Stimulated activated CD8-positive, alpha-beta memory T cell treated with anti-CD3 and anti-CD28 coated beads, Interleukin-15, amount 100 ng/mL, for 4 hours (primary cell): ENCODE data around the gene TCF7.
"Not testable (repeated sequence)": the region's sequence is repeated elsewhere in the genome, so short reads cannot be mapped to it uniquely, and the experiment has no call there.

Source experiments
- DNase-seq, 2 donors: peaks; one replicate each; pipeline ENCODE4 v3.0.0-alpha.2; 2020; ENCODE audit warnings: low read depth in 2 of 2

TCF7 gene

GRCh38 chr5:134145041-134145757 lies 30.7 kb downstream of the TCF7 start:
- no peak for DNase-seq

- DNase-seq = peak; percentile 50 to 65
These were observed 31.5 kb downstream of the TCF7 start for GRCh38 chr5:134145779-134146581.

DNA sequence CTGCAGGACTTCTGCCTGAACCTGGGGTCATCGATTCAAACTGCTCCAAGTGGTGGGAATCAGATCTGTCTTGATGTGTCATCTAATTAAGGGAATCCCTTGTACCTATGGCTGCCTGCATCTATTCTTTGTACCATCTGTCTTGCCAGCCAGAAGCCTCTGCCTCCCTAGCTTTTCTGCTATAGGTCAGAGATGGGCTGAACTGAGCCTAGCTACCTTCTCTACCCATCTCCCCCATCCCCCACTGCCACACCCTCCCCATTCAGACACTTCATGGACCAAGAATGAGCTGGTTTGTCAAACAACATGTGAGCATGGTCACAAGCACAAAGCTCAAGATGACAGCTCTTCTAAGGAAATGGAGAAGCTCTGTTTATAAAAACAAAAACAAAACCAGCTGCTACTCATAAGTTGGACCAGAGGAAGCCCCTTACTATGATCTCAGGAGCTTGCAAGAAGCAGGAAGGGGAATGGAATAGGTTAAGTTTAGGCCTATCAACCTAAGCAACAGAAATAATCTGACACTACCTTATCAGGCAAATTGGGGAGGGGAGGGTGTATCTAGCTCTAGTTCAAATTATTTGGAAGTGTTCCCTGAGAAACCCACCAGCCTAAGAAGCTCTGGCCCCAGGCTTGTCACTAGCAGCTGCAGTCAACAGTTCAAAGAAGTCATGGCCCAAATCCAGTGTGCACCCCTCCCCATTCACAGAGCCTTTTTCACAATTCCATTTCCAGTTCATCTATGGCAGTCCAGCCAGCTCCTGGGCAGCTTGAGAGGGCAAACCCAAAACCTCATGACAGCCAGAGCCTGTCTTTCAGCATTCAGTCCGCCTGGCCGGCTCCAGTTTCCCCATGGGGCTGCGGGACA lies 32.4 kb downstream of the TCF7 start:
- DNase-seq = no peak

DNA sequence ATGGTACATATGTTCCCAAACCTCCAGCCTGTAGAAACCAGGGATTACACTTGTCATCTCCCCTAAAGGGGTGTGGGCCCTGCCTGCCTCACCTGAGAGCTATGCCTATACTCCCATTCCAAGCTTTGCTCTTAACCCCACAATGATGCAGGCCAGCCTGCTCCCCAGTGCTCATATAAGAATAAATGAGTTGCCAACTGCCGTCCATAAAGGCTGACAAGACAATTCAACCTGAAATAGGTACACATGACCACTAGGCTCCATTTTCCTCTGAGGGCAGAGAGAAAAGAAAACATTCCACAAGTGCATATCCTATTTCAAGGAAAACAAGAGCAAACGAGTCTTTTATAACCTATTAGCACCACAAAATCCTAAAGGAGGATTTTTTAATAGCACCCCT lies 33.8 kb downstream of the TCF7 start:
- DNase-seq = no peak

DNA sequence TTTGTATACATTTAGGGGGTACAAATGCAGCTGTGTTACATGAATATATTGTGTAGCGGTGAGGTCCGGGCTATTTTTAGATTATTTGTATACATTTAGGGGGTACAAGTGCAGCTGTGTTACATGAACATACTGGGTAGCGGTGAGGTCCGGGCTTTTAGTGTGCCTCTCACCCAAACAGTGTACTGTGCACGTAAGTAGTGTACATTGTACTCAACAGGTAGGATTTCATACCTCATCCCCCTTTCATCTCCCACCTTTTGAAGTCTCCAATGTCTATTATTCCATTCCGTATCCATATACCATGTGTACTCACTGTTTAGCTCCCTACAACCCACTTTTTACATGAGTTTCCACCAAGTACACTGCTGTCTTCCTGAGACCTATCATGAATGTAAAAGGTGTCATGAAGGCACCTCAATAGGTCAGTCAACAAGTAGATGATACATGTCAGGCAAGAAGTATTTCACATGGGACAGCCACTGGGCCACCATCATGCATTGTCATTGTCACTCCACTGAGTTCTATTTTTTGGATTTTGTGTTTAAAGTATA lies 34.6 kb downstream of the TCF7 start:
- no peak for DNase-seq

GRCh38 chr5:134149571-134150303 lies 35.3 kb downstream of the TCF7 start:
- DNase-seq = no peak

DNA sequence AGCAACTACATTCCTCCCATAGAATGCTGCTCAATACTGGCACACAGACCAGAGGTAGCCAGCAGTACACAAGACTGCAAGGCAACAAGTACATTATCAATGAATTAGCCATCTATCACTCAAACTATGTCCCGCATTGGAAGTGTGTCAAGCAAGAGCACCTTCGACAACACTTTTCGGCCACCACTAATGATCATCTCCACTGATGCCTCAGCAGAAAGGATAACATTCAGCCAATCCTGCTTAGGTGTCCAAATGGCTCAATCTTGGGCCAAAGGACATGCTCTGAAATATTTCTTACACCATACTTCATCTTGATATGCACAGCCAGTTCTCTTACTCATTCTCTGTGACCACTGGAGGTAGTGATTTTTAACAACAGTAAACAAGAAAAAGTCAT lies 37.2 kb downstream of the TCF7 start:
- DNase-seq = no peak

GRCh38 chr5:134152173-134152832 lies 37.8 kb downstream of the TCF7 start:
- DNase-seq = not testable (repeated sequence)

GRCh38 chr5:134153241-134153640 lies 38.8 kb downstream of the TCF7 start:
- DNase-seq = no peak

DNA sequence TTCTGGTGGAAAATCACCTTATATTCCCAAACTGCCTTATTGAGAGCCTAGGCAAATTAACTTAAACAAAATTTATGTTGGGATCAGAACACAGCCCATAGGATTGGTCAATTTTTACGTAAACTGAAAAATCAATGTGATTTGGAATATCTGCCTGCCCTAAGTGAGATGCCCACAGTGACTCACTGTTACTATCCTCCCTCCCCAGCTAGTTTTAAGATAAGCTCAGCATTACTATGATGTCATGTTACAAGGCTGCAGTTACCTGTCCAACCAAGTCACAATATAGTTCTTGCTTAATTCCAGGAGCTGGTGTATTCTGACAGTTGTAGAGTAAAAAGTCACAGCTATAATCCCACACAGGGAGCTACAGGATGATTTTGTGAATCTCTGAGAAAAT lies 39.2 kb downstream of the TCF7 start:
- no peak for DNase-seq

- DNase-seq = no peak
These were observed 47.3 kb downstream of the TCF7 start for GRCh38 chr5:134161513-134162395.

DNA sequence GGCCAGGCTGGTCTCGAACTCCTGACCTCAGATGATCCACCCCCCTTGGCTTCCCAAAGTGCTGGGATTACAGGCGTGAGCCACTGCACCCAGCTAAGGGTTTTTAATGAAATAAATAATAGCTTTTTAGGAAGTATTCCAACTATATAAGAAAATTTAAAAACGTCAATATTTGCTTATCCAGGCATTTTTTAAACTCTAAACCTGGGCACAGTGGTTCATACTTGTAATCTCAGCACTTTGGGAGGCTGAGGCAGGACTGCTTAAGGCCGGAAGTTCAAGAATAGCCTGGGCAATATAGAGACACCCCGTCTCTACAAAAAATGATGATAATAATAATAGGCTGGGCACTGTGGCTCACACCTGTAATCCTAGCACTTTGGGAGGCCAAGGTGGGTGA lies 48.1 kb downstream of the TCF7 start:
- no peak for DNase-seq

- DNase-seq = no peak
These were observed 57.5 kb downstream of the TCF7 start for GRCh38 chr5:134171972-134172371.

DNA sequence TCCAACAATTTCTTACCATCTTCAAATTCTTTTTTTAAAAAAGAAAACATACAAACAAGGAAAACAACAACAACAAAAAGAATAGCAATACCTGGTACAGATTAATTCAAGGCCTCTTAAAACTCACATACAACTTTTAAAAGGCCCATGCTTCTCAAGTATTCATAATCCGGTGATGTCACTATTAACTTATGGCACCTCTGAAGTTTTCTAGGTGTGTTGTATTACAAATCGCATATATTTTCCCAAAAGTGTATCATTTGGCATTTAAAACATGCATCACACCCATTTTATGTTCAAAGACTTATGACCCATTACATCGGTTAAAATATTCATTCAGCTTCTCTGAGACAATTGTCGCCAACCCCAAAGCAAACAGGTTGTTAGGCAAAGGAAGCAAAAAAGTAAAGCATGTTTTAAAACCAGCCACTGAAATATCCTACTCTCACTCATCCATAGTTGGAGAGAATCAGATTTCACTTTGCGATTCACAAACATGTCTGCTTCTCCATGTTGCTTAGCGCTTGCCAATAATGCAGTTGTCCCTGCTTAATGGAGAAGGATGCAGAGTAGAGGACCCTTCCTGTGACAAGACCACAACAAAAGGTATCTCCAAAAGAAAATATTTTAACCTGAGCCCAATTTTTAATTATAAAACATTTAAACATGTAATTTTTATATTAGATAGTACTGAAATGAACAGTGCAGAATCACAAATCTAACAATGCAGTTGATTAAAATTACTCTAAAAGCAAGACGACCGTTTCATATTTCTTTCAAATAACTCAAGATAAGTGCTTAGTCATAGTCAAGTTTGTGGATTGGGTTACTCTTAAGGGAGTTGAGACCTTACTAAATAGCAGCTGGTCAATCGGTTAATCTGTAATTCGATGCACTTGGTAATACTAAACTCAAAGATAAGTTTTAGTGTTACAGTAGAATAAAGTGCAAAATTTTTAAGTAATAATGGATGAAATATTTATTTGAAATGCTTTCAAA lies 60.7 kb downstream of the TCF7 start:
- no peak for DNase-seq

DNA sequence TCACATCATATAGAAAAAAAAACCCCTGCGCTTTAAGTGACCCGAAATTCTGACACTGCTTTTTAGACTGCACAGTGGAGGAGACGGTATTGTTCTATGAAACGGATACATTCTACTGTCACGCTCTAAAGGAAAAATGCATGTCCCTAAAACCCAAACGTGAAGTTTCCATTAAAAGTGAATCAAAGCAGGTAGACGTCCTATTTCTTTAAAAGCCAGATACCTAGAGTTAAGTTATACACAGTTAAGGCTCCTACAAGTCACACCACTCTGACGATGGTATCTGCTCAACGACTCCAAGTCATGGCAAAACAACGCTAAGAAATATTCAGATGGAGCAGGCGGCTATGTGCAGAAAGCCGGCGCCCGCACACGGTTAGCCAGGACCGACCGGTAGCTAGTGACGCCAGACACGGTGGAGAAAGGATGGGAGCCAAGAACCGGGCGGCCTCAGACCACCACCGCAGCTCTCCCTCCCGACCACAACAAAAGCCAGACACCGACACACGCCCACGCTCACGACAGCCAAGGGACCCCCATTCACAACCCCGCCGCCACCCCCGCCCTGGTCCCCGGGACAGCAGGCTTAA lies 61.5 kb downstream of the TCF7 start:
- DNase-seq = peak in 1 of 2 donors; percentile 21

DNA sequence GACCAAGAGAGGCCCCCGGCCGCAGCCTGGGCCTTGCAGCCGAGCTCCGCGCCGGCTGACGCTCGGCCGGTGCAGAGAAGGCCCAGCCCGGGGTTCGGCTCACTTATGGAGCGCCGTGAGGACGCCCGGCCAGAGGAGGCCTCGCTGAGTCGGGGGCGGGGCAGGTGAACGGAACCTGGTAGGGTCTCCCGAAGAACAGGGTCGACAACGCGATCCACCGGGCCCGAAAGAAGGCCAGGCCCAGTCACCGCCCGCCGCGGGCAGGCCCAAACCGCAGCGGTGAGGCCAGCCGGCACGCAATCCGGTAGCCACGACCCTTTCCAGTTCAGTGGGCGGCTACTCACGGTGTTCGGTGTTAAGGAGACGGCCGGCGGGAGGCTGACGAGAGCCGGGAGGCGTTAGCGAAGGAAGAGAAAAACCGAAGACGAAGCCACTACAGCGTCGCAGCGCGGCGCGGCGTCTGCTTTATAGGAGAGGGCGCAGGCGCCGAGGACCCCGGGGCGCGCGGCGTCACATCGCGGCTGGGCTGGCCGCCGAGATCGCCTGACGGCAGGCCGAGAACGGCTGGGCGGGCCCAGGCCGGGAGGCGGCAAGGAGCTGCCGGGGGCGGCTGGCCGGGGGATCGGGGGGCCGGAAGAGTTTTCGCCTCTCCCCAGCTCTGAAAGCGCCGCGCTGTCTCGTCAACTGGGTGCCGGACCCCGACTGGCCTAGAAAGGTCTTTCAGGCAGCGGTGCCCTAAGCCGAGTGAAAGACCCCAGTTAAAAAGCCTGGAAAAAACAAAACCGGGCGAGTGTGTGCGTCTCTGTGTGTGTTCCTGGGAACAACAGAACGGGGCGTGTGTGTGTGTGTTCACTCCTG lies 62.3 kb downstream of the TCF7 start, which contains the start of gene SKP1:
TSS of gene SKP1 (minus strand) at position 440 of the 858 bp plus-strand sequence. CDS start 2,928 bp downstream, outside the sequence.
- peak; percentile 60 to 73 for DNase-seq
